D721Med (cell line): ENCODE results near the gene NDUFS5.

Experiments used
- DNase-seq: peaks from one replicate; pipeline ENCODE4 v3.0.0; 2011; ENCODE audit warnings: low spot score; ENCODE audit not compliant: insufficient read length
- FAIRE-seq: peaks from 2 replicates; lab custom pipeline; 2011; peaks lifted over from hg19 to GRCh38; lab: Jason Lieb, UNC
- CTCF ChIP-seq: IDR thresholded peaks from 2 replicates; pipeline ENCODE4 v1.5.1; 2012; ENCODE audit warnings: mild to moderate bottlenecking, control low read depth; ENCODE audit not compliant: insufficient read depth; ENCODE audit errors: missing control alignments

The NDUFS5 gene

GRCh38 chr1:39021426-39021825 is 4.7 kb upstream of the NDUFS5 start:
- DNase-seq: no peak
- TF ChIP-seq CTCF: no peak
- FAIRE-seq: no peak

- no peak for TF ChIP-seq CTCF
- FAIRE-seq (no peak), DNase-seq (no peak)
Observed at GRCh38 chr1:39023140-39023539, 3.0 kb upstream of the NDUFS5 start.

GRCh38 chr1:39026866-39027507 is 837 bp downstream of the NDUFS5 start:
- DNase-seq (no peak), FAIRE-seq (no peak)
- TF ChIP-seq CTCF: no peak

GRCh38 chr1:39034114-39034654 is 8.0 kb downstream of the NDUFS5 start:
- DNase-seq (no peak), FAIRE-seq (no peak)
- no peak for TF ChIP-seq CTCF

- TF ChIP-seq CTCF: no peak
- FAIRE-seq: no peak
Observed at GRCh38 chr1:39036678-39037077, 10.5 kb downstream of the NDUFS5 start.

GRCh38 chr1:39043513-39043912 is 17.4 kb downstream of the NDUFS5 start:
- DNase-seq: no peak
- FAIRE-seq: no peak
- no peak for TF ChIP-seq CTCF

More at GRCh38 chr1:39036678-39037077, 10.5 kb downstream of the NDUFS5 start:
- DNase-seq: no peak

GRCh38 chr1:39044762-39045161 is 18.6 kb downstream of the NDUFS5 start:
- FAIRE-seq (no peak), DNase-seq (no peak)
- TF ChIP-seq CTCF: no peak
